Subcutaneous abdominal adipose tissue (tissue), 5 donors: ENCODE measurements around the gene PARD3B.

Source experiments
- H3K27ac ChIP-seq: one replicate; pipeline ENCODE4 v1.7.0; 2013; ENCODE audit warnings: low read depth, mild to moderate bottlenecking, inconsistent platforms, low read length, moderate library complexity
- H3K27me3 ChIP-seq, 5 donors: one replicate each; pipeline ENCODE4 v1.7.0; 2013; ENCODE audit warnings: low read length in 5 of 5, inconsistent platforms in 1 of 5; ENCODE audit not compliant: control insufficient read depth in 5 of 5, insufficient read depth in 4 of 5
- H3K36me3 ChIP-seq, 5 donors: one replicate each; pipeline ENCODE4 v1.7.0; 2013; ENCODE audit warnings: low read length in 5 of 5; ENCODE audit not compliant: control insufficient read depth in 5 of 5, insufficient read depth in 5 of 5
- H3K4me1 ChIP-seq, 5 donors: one replicate each; pipeline ENCODE4 v1.7.0; 2013; ENCODE audit warnings: low read length in 5 of 5, mild to moderate bottlenecking in 3 of 5, moderate library complexity in 1 of 5; ENCODE audit not compliant: control insufficient read depth in 5 of 5, insufficient read depth in 5 of 5
- H3K4me3 ChIP-seq, 5 donors: one replicate each; pipeline ENCODE4 v1.7.0; 2013; ENCODE audit warnings: low read length in 5 of 5, low read depth in 1 of 5
- H3K9ac ChIP-seq, 5 donors: one replicate each; pipeline ENCODE4 v1.7.0; 2013; ENCODE audit warnings: low read length in 5 of 5, mild to moderate bottlenecking in 4 of 5, moderate library complexity in 3 of 5
- H3K9me3 ChIP-seq, 5 donors: one replicate each; pipeline ENCODE4 v1.7.0; 2013; ENCODE audit warnings: low read length in 5 of 5; ENCODE audit not compliant: control insufficient read depth in 5 of 5
- donor health status: healthy.
- donor health status: healthy.
- donor health status: healthy.
- donor health status: healthy.
- donor health status: healthy.

PARD3B gene

DNA sequence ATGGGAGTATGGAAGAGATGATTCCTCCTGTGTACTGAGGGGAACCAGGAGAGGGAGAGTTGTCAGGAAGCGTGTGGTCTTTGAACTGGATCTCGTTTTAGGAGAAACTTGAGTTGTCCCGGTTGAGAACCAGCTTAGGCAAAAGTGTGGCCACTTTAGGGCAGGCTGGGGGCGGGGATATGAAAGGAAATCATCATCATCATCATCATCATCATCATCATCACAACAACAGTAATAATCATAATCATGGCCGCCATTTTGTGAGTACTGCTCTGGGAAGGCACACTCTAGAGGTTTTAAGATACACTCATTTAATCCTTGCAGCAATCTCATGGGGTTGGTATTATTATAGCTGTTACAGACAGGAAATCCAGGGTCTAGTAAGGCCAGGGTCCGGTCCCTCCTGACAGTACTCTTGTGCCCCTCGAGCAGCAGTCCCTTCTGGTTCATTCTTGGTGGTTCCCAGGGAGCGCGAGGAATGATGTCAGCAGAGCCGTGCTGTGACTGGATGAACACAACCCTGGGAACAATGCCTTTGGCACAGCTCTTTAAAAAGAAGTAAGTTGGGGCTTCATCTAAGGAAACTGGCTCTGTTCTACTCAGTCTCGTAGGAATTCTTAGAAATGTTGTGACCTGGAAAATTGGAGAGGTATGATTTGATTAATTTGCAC, 33.8 kb downstream of the PARD3B start:
- Histone ChIP-seq H3K27ac (no peak overlapping the region), H3K9me3 (peaks cover 0 to 2% (median 0%) of the 10 kb centered on the region in 5 donors), H3K36me3 (no peaks in the 10 kb centered on the region), H3K4me1 (peaks cover 0 to 5% (median 0%) of the 10 kb centered on the region in 5 donors), H3K4me3 (no peak overlapping the region), H3K9ac (no peak overlapping the region), H3K27me3 (no peaks in the 10 kb centered on the region)

DNA sequence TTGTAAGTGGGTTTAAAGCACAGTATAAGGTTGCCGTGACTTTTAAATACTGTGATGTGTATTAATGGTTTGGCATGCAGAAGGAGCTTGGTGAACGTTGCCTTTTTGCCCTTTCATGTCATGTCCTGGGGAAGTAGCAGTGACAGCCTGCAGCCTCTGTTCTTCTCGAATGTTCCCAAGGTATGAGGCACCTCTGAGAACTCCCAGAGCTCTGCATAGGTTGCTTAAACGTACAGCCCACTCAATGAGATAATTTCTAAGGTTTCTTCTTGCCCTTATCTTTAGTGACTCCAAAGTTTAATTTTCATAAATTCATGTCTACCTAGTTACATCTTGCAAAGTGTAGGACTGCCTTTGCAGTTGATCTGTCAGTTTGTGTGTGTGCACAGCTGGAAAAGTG, 36.7 kb downstream of the PARD3B start:
- Histone ChIP-seq H3K36me3 (no peaks in the 10 kb centered on the region), H3K27ac (no peak overlapping the region), H3K4me1 (no peaks in the 10 kb centered on the region), H3K9ac (no peak overlapping the region), H3K27me3 (no peaks in the 10 kb centered on the region), H3K9me3 (peaks cover 0 to 2% (median 0%) of the 10 kb centered on the region in 5 donors), H3K4me3 (no peak overlapping the region)

- Histone ChIP-seq H3K27ac (no peak overlapping the region), H3K4me3 (no peak overlapping the region), H3K36me3 (no peaks in the 10 kb centered on the region), H3K9me3 (peaks cover 0 to 2% (median 0%) of the 10 kb centered on the region in 5 donors), H3K9ac (no peak overlapping the region), H3K4me1 (no peaks in the 10 kb centered on the region), H3K27me3 (no peaks in the 10 kb centered on the region)
Observed at GRCh38 chr2:204583773-204584172, 38.5 kb downstream of the PARD3B start.

DNA sequence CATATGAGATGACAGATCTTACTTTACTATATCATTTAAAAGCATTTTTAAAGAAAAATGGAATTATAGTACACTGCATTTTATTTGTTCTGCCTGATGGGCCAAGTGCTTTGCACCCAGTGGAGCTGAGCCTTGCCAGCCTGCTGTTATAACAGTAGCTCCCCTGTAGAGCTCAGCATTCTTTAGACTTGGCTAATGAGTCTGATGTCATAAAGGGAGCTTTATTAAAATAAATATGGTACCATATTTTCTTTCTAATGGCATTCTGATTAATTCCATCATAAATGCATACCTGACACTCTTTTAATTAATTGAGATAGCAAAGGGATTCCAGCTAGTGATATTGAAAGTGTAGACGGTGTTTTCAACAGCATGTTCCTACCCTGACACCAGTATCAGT, 40.7 kb downstream of the PARD3B start:
- H3K27ac ChIP-seq: no peak overlapping the region

DNA sequence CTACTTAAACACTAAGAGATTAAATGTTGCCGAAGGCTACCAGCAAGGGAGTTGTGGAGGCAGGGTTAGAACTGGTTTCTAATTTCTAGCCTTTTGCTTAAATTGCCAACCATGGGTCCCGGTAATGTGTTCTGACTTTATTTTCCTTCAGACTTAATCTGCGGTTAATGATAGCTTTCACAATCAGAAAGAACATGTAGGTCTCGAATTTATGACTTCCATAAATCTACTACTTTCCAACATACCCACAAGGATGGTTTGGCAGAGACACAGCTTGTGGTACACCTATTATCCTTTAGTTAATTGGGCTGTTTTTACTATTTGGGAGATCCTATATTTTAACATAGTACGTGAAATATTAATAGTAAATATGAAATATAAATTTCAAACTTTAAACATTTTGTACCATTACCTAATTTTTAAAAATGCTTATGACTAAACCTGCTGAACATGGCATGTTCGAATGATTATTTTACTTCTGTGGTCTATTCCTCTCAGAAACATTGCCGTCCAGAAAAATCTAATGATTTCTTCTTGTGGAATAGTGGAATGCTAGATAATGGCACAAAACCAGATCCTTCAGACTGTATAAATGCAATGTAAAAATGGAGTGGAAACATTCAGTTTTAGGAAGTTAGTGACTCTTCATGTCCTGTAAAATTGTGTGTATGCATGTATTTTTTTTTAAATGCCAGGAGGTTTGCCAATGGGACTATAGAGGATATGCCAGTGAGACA, 41.3 kb downstream of the PARD3B start:
- H3K27ac ChIP-seq: no peak overlapping the region

More for the DNA sequence above, 40.7 kb downstream of the PARD3B start:
- no peaks in the 10 kb centered on the region for H3K4me1 ChIP-seq
- peaks cover 4 to 13% (median 8%) of the 10 kb centered on the region in 5 donors for H3K9me3 ChIP-seq
- H3K36me3 ChIP-seq: no peaks in the 10 kb centered on the region
- no peak overlapping the region for H3K4me3 ChIP-seq
- H3K9ac ChIP-seq: no peak overlapping the region
- H3K27me3 ChIP-seq: no peaks in the 10 kb centered on the region

DNA sequence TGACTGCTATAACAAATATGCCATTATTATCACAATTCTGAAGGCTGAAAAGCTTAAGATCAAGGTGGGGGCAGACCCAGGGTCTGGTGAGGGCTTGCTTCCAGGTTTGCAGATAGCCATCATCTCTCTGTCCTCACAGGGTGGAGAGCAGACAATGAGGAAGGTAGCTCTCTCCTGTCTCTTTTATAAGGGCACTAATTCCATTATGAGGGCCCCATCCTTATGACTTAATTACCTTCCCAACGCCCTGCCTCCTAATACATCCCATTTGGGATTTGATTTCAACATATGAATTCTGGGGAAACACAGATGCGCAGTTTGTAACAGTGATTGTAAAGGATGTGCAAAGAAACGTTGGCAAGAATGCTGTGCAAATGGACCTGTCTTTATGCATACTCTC, 44.8 kb downstream of the PARD3B start:
- H3K27me3 ChIP-seq: no peaks in the 10 kb centered on the region
- H3K27ac ChIP-seq: no peak overlapping the region
- H3K4me1 ChIP-seq: peaks cover 0 to 2% (median 0%) of the 10 kb centered on the region in 5 donors
- H3K9me3 ChIP-seq: peaks cover 4 to 13% (median 6%) of the 10 kb centered on the region in 5 donors
- H3K36me3 ChIP-seq: no peaks in the 10 kb centered on the region
- H3K9ac ChIP-seq: no peak overlapping the region
- H3K4me3 ChIP-seq: no peak overlapping the region

More for the DNA sequence above, 41.3 kb downstream of the PARD3B start:
- Histone ChIP-seq H3K36me3 (no peaks in the 10 kb centered on the region), H3K9me3 (peaks cover 4 to 13% (median 8%) of the 10 kb centered on the region in 5 donors), H3K4me1 (peaks cover 0 to 2% (median 0%) of the 10 kb centered on the region in 5 donors), H3K9ac (no peak overlapping the region), H3K4me3 (no peak overlapping the region), H3K27me3 (no peaks in the 10 kb centered on the region)

GRCh38 chr2:204591225-204591624, 46.0 kb downstream of the PARD3B start:
- peaks cover 0 to 2% (median 0%) of the 10 kb centered on the region in 5 donors for H3K4me1 ChIP-seq
- H3K36me3 ChIP-seq: no peaks in the 10 kb centered on the region
- no peak overlapping the region for H3K27ac ChIP-seq
- no peak overlapping the region for H3K4me3 ChIP-seq
- H3K27me3 ChIP-seq: no peaks in the 10 kb centered on the region
- peaks cover 4 to 13% (median 6%) of the 10 kb centered on the region in 5 donors for H3K9me3 ChIP-seq
- no peak overlapping the region for H3K9ac ChIP-seq

GRCh38 chr2:204604061-204604460, 58.8 kb downstream of the PARD3B start:
- H3K9me3 ChIP-seq: peaks cover 0 to 10% (median 0%) of the 10 kb centered on the region in 5 donors
- peaks cover 2 to 23% (median 20%) of the 10 kb centered on the region in 5 donors for H3K4me1 ChIP-seq
- H3K27ac ChIP-seq: no peak overlapping the region
- no peak overlapping the region for H3K9ac ChIP-seq
- H3K4me3 ChIP-seq: no peak overlapping the region
- H3K36me3 ChIP-seq: no peaks in the 10 kb centered on the region
- H3K27me3 ChIP-seq: no peaks in the 10 kb centered on the region

- Histone ChIP-seq H3K4me1 (peaks cover 2 to 23% (median 20%) of the 10 kb centered on the region in 5 donors), H3K4me3 (no peak overlapping the region), H3K27me3 (no peaks in the 10 kb centered on the region), H3K36me3 (no peaks in the 10 kb centered on the region), H3K9me3 (no peaks in the 10 kb centered on the region), H3K9ac (no peak overlapping the region), H3K27ac (no peak overlapping the region)
Observed at GRCh38 chr2:204608237-204608939, 63.1 kb downstream of the PARD3B start.
